Mononuclear cell (primary cell): ENCODE results near the gene BRD8. TPM values are rescaled to one million over a fixed set of nuclear protein-coding genes. Genes with fewer than 3 reads are reported as not detected.

Source experiments
- H3K27me3 ChIP-seq: 2 replicates; pipeline ENCODE4 v1.6.0; 2011; ENCODE audit warnings: low read length, control low read depth; ENCODE audit not compliant: insufficient read depth
- H3K4me1 ChIP-seq: 2 replicates; pipeline ENCODE4 v1.5.1; 2011; ENCODE audit warnings: mild to moderate bottlenecking, low read length, control low read depth; ENCODE audit not compliant: insufficient read depth
- H3K4me3 ChIP-seq: 2 replicates; pipeline ENCODE4 v1.5.1; 2011; ENCODE audit warnings: mild to moderate bottlenecking, low read length, moderate library complexity
- H3K9me3 ChIP-seq: 2 replicates; pipeline ENCODE4 v1.5.1; 2011; ENCODE audit warnings: low read depth, mild to moderate bottlenecking, control low read depth, low read length
- total RNA-seq: library from RNA; depleted of rRNA; stranded (reverse); fragments of >200 nt; gene quantifications from one replicate; pipeline ENCODE4 v1.2.3, GENCODE V29; 2012

BRD8 gene
- total RNA-seq, 1 donor = 13.3 TPM

- Histone ChIP-seq H3K9me3 (no peaks in the 10 kb centered on the region), H3K27me3 (no peaks in the 10 kb centered on the region), H3K4me1 (no peaks in the 10 kb centered on the region), H3K4me3 (no peak overlapping the region)
Measured at GRCh38 chr5:138132543-138132942, 45.9 kb downstream of the BRD8 start.

GRCh38 chr5:138129347-138129746 is 49.1 kb downstream of the BRD8 start:
- Histone ChIP-seq H3K27me3 (no peaks in the 10 kb centered on the region), H3K4me3 (no peak overlapping the region), H3K4me1 (no peaks in the 10 kb centered on the region), H3K9me3 (no peaks in the 10 kb centered on the region)

GRCh38 chr5:138128334-138128733 is 50.1 kb downstream of the BRD8 start:
- no peak overlapping the region for H3K4me3 ChIP-seq
- no peaks in the 10 kb centered on the region for H3K27me3 ChIP-seq
- H3K4me1 ChIP-seq = no peaks in the 10 kb centered on the region
- no peaks in the 10 kb centered on the region for H3K9me3 ChIP-seq

GRCh38 chr5:138115254-138115653 is 63.2 kb downstream of the BRD8 start:
- no peaks in the 10 kb centered on the region for H3K9me3 ChIP-seq
- H3K27me3 ChIP-seq = no peaks in the 10 kb centered on the region
- no peaks in the 10 kb centered on the region for H3K4me1 ChIP-seq
- no peak overlapping the region for H3K4me3 ChIP-seq

GRCh38 chr5:138111937-138112336 is 66.5 kb downstream of the BRD8 start:
- H3K9me3 ChIP-seq = no peaks in the 10 kb centered on the region
- no peaks in the 10 kb centered on the region for H3K27me3 ChIP-seq
- H3K4me3 ChIP-seq = no peak overlapping the region
- H3K4me1 ChIP-seq = no peaks in the 10 kb centered on the region

GRCh38 chr5:138111181-138111580 is 67.2 kb downstream of the BRD8 start:
- H3K27me3 ChIP-seq = no peaks in the 10 kb centered on the region
- H3K4me3 ChIP-seq = no peak overlapping the region
- H3K9me3 ChIP-seq = no peaks in the 10 kb centered on the region
- H3K4me1 ChIP-seq = no peaks in the 10 kb centered on the region

- Histone ChIP-seq H3K4me3 (no peak overlapping the region), H3K9me3 (no peaks in the 10 kb centered on the region), H3K27me3 (no peaks in the 10 kb centered on the region)
Measured at GRCh38 chr5:138110266-138110963, 68.0 kb downstream of the BRD8 start.

GRCh38 chr5:138109463-138110265 is 68.8 kb downstream of the BRD8 start:
- Histone ChIP-seq H3K9me3 (no peaks in the 10 kb centered on the region), H3K4me3 (no peak overlapping the region), H3K27me3 (no peaks in the 10 kb centered on the region), H3K4me1 (no peaks in the 10 kb centered on the region)

More at GRCh38 chr5:138110266-138110963, 68.0 kb downstream of the BRD8 start:
- no peaks in the 10 kb centered on the region for H3K4me1 ChIP-seq

GRCh38 chr5:138107213-138107612 is 71.2 kb downstream of the BRD8 start:
- Histone ChIP-seq H3K9me3 (no peaks in the 10 kb centered on the region), H3K4me3 (no peak overlapping the region), H3K4me1 (peaks cover 11% of the 10 kb centered on the region), H3K27me3 (no peaks in the 10 kb centered on the region)

- H3K9me3 ChIP-seq = no peaks in the 10 kb centered on the region
- H3K27me3 ChIP-seq = no peaks in the 10 kb centered on the region
- H3K4me3 ChIP-seq = no peak overlapping the region
- peaks cover 11% of the 10 kb centered on the region for H3K4me1 ChIP-seq
Measured at GRCh38 chr5:138105709-138106108, 72.7 kb downstream of the BRD8 start.

- H3K4me1 ChIP-seq = peaks cover 11% of the 10 kb centered on the region
- no peaks in the 10 kb centered on the region for H3K27me3 ChIP-seq
- H3K4me3 ChIP-seq = no peak overlapping the region
- no peaks in the 10 kb centered on the region for H3K9me3 ChIP-seq
Measured at GRCh38 chr5:138103319-138103637, 75.2 kb downstream of the BRD8 start.

GRCh38 chr5:138102454-138103318 is 75.7 kb downstream of the BRD8 start:
- no peaks in the 10 kb centered on the region for H3K9me3 ChIP-seq
- H3K4me1 ChIP-seq = peaks cover 11% of the 10 kb centered on the region
- H3K27me3 ChIP-seq = no peaks in the 10 kb centered on the region
- no peak overlapping the region for H3K4me3 ChIP-seq

GRCh38 chr5:138096997-138097828 is 81.2 kb downstream of the BRD8 start:
- H3K9me3 ChIP-seq = no peaks in the 10 kb centered on the region
- peaks cover 6% of the 10 kb centered on the region for H3K4me1 ChIP-seq
- no peaks in the 10 kb centered on the region for H3K27me3 ChIP-seq

GRCh38 chr5:138096363-138096762 is 82.1 kb downstream of the BRD8 start:
- no peak overlapping the region for H3K4me3 ChIP-seq
- H3K27me3 ChIP-seq = no peaks in the 10 kb centered on the region
- peaks cover 6% of the 10 kb centered on the region for H3K4me1 ChIP-seq
- H3K9me3 ChIP-seq = no peaks in the 10 kb centered on the region

More at GRCh38 chr5:138096997-138097828, 81.2 kb downstream of the BRD8 start:
- no peak overlapping the region for H3K4me3 ChIP-seq
